Measurements from ENCODE around the gene CKS2.
A peak's percentile ranks its signal among the peaks of the same experiment; 100 is the strongest.

Gene CKS2

GRCh38 chr9:89352874-89353649 is 42.1 kb downstream of the CKS2 start:
- H3K4me1 Mint-ChIP-seq: no peaks in the 10 kb centered on the region
- no peaks in the 10 kb centered on the region for H3K9me3 Mint-ChIP-seq
- peak overlapping the region; percentile 94 for H3K27ac Mint-ChIP-seq
- no peak for DNase-seq
- no peak overlapping the region for H3K4me3 Mint-ChIP-seq
- no peaks in the 10 kb centered on the region for H3K27me3 Mint-ChIP-seq (ENCODE audit: low read depth, poor library complexity)
- H3K36me3 Mint-ChIP-seq (ENCODE audit: low read depth): peaks cover 96% of the 10 kb centered on the region
- no peak for TF ChIP-seq CTCF (IDR thresholded peaks at IDR 0.05)

DNA sequence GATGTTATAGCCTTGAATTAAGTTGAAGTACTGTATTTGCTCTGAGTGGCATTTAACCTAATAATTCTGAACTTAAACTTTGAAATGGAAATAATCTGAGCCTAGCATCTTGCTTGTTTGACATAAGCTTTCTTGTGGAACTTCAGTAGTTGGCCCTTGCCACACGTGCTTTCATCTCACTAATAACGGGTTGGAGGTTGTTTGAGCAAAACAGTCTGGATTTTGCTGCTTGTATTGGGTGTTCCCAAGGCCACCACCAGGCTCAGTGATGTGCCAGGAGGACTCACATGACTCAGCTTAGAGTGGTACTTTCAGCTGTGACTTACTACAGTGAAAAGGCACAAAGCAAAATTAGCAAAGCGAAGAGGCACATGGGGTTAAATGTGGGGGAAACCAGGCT is 43.0 kb downstream of the CKS2 start:
- no peak for TF ChIP-seq CTCF (IDR thresholded peaks at IDR 0.05)

DNA sequence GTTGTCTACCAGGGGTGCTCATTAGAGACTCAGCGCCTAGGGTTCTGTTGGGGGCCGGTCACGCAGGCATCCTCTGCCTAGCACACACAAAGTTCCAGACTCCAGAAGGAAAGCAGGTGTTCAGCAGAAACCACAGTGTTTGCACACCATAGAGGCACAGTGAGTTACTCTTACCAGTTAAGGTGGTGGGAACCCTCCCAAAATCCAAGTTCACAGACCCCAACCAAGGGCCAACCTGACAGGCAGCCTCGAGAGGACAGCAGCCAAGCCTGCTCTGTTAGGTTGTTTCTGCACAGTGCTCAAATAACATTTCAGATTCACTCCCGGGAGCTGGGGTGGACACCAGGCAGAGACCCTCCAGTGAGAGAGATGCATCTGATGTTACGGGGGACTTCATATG is 43.5 kb downstream of the CKS2 start:
- DNase-seq: no peak
- peaks cover 91% of the 10 kb centered on the region for H3K36me3 Mint-ChIP-seq (ENCODE audit: low read depth)
- H3K4me1 Mint-ChIP-seq: no peaks in the 10 kb centered on the region
- TF ChIP-seq CTCF (IDR thresholded peaks at IDR 0.05): no peak
- peak overlapping the region; percentile 48 for H3K27ac Mint-ChIP-seq
- no peaks in the 10 kb centered on the region for H3K9me3 Mint-ChIP-seq
- no peaks in the 10 kb centered on the region for H3K27me3 Mint-ChIP-seq (ENCODE audit: low read depth, poor library complexity)
- H3K4me3 Mint-ChIP-seq: no peak overlapping the region

More for the DNA sequence above, 43.0 kb downstream of the CKS2 start:
- no peaks in the 10 kb centered on the region for H3K27me3 Mint-ChIP-seq (ENCODE audit: low read depth, poor library complexity)
- peaks cover 93% of the 10 kb centered on the region for H3K36me3 Mint-ChIP-seq (ENCODE audit: low read depth)
- H3K9me3 Mint-ChIP-seq: no peaks in the 10 kb centered on the region
- H3K4me1 Mint-ChIP-seq: no peaks in the 10 kb centered on the region
- DNase-seq: no peak
- H3K4me3 Mint-ChIP-seq: no peak overlapping the region
- H3K27ac Mint-ChIP-seq: no peak overlapping the region

DNA sequence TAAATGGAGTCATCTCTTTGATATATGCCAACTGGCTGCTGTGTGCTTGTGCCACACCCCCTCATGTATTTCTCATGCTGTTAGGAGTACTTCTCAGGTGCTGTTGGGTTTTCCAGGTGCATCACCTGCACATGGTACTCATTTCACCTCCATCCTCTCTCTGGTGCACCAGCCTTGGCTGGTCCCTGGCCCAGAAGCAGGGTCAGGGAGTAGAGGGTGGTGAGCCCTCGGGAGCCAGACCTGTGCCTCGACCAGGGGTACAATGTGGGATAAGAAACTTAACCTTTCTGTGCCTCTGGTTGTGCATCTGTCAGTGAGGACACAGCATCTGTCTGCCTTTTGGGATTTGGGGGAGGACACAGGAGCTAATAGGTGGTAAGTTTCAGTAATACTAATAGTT is 45.8 kb downstream of the CKS2 start:
- H3K27ac Mint-ChIP-seq: no peak overlapping the region
- H3K9me3 Mint-ChIP-seq: no peaks in the 10 kb centered on the region
- no peak overlapping the region for H3K4me3 Mint-ChIP-seq
- TF ChIP-seq CTCF (IDR thresholded peaks at IDR 0.05): no peak
- peaks cover 87% of the 10 kb centered on the region for H3K36me3 Mint-ChIP-seq (ENCODE audit: low read depth)
- DNase-seq: no peak
- H3K27me3 Mint-ChIP-seq (ENCODE audit: low read depth, poor library complexity): no peaks in the 10 kb centered on the region
- no peaks in the 10 kb centered on the region for H3K4me1 Mint-ChIP-seq

DNA sequence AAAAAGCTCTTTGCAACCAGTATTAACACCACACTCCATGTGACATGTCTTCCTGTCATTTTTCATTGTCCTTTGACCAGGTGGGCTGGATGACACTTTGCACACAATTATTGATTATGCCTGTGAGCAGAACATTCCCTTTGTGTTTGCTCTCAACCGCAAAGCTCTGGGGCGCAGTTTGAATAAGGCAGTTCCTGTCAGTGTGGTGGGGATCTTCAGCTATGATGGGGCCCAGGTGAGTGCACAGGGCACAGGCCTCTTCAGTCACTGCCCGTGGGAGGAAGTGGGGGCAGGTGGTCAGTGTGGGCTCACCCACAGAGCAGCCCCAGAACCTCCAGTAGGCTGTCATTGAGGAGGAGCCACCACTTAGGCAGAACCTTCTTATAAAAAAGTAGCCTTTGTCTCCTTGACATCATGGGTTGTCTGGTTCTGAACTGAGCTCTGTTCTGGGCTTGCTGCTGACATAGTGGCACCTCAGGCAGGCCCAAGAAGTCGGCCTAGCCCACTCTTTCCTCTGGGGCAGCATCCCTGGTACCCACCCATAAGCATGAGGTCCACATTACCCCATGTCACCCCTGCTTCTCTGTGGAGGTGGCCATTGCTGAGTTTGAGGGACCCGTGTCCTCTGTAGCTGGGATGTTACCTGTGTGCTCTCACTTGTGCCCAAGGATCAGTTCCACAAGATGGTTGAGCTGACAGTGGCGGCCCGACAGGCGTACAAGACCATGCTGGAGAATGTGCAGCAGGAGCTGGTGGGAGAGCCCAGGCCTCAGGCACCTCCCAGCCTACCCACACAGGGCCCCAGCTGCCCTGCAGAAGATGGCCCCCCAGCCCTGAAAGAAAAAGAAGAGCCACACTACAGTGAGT is 46.6 kb downstream of the CKS2 start:
- Mint-ChIP-seq H3K36me3 (ENCODE audit: low read depth) (peaks cover 79% of the 10 kb centered on the region), H3K27ac (peak overlapping the region; percentile 78), H3K4me1 (no peaks in the 10 kb centered on the region), H3K9me3 (no peaks in the 10 kb centered on the region), H3K4me3 (no peak overlapping the region), H3K27me3 (ENCODE audit: low read depth, poor library complexity) (no peaks in the 10 kb centered on the region)
- no peak for DNase-seq
- no peak for TF ChIP-seq CTCF (IDR thresholded peaks at IDR 0.05)
